ENCODE measurements around the gene NPIPA3.
"Not testable (repeated sequence)": the region's sequence is repeated elsewhere in the genome, so short reads cannot be mapped to it uniquely, and the experiment has no call there.

NPIPA3 gene

DNA sequence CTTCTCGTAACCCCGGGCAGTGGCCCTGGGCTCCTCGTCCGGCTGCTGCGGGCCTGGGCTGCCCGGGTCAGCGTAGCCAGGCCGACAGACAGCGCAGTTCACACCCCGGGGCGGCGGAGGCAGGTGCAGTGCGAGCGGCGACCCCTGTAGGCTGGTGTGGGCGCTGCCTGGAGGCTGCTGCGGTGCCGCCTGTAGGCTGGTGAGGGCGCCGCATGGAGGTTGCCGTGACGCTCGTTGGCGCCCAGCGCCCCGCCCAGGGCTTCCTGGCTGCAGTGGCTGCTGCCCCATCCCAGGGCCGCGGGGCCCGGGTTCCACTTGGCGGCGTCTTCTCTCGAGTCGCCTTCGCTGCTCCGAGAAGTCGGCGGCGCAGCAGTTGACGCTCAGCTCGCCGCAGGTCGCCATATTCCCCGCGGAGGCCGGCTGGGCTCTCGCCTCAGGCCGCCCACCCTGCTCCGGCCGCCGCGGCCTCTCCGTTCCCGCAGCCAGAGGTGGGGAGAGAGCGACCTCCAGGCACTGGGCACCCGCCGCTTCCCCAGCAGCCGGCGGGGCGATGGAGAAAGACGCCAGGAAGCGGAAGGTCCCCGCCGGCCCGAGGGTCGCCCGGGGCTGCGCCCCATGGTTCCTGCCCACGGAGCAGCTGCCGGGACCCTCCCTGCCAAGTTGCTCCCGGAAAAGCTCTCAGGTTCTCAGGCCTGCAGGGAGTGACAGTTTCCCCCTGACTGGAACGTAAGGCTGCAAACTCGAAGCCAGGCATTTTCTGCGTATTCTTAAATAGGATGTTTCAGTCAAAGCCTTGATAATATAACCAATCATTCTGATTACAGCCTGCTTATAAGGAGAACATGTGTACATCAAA, at the start of gene NPIPA3:
TSS of gene NPIPA3 (plus strand) at position 256 of the 856 bp plus-strand sequence. CDS start 5,533 bp downstream, outside the sequence.
- not testable (repeated sequence) for DNase-seq

DNA sequence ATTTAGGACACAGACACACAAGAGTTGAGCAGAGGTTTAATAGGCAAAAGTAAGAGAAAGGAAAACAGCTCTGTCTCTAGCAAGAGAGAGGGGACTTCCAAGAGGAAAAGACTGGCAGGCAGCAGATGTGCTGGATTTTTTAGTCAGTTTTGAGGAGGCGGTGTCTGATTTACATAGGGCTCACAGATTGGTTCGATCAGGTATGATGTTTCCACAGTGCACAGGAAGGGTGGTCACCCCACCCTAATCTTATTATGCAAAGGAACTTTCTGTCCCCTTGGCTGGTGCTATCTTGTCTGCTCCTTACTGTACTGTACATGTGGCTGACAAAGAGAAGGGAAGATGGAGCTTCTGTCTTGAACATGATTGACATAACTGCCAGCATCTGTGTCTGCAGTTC, 45.1 kb upstream of the NPIPA3 start:
- peak; percentile 59 for DNase-seq

DNA sequence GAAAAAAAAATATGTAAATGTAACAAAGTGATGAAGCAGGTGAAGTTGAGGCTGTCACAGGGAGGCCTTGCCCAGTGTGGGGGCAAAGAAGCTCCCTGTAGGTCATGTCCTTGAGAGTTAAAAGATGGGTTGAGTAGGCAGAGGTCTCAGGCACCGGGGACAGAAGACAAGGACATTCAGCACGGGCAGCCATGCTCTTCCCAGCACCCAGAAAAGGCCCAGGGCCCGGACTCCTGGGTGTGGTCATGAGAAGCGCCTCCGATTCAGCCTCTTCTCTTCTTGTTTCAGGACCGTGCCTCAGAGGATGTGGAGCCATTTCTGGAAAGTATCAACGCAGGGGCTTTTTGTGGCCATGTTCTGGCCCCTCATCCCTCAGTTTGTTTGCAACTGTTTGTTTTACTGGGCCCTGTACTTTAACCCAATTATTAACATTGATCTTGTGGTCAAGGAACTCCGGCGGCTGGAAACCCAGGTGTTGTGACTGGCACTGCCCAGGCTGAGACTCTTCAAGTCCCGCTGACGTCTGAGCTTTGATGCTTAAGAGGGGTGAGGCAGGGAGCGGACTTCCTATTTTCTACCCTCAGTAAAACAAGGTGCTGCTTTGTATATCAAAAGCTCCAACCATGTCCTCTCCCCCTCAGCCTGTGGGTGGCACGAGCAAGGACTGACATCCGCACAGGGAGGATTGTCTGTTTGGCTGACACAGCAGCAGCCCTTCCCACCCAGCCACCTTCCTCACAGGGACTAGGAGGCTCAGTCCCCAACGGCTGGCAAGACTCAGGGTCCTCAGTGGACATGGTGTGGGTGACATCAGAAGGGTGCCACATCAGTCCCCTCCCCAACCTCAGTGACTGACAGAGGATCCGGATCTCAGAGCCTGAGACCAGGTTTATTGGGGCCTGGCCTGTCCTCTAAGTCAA, 35.6 kb upstream of the NPIPA3 start:
- no peak for DNase-seq

DNA sequence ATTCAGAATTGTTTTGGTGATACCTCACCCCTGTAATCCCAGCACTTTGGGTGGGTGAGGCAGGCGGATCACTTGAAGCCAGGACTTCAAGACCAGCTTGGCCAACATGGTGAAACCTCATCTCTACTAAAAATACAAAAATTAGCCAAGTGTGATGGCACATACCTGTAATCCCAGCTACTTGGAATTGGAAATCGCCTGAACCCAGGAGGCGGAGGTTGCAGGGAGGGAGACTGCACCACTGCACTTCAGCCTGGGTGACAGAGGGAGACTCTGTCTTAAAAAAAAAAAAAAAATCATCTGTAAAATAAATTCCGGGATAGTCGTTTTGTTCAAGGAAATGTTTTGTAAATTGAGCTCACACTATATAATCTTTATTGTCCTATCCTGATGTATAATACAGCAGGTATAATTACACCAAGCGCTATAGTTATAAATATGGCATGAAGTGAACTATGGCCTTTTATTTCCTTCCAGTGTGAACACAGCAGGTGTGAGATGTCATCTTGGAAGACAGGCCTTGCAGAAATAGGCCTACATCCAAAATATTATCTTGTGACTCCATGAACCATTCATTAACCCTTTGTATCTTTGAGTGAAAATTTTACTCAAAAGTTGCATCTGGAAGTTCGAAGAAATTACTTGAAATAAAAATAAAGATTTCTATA, 34.5 kb upstream of the NPIPA3 start:
- no peak for DNase-seq

DNA sequence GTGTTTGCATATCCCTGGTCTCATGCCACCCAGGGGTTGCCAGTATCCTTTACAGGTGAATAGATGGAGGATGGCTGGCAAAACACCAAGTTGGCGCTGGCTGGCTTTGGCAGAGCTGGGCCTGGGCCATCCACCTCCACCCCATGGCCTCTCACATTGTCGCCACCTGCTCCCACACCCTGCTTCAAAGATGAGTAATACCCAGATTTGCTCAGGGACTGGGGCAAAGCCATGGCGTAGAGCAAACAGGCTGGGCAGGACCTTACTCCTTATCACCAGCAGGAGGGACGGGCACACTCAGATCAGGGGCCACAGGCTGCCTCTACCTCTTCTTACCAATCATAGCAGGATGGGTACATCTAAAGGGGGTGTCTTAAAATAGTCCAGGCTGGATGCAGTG, 33.4 kb upstream of the NPIPA3 start:
- no peak for DNase-seq

DNA sequence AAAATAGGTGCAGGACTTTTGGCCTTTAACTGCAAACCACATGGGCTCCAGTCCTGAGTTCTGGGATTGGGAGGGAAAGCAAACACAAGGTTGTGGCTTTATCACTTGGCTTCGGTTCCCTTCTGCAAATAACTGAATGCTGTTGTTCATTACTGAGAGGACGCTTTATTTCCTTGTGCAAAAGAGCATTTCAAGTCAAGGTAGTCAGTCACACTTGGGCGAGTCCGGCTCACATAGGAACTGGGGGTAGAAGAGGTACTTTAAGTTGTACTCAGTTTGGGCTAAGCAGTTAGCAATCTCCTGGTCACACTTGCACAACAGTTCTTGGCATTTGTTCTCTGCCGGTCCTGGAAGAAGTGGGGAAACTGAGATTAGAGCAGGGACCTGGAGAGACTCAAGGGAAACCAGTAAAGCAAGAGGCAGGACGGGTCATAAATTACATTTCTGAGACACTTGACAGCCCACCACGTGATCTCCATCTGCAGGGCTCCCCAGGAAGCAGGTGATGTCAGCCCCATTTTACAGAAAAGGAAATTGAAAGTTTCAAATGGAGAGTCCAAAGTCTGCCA, 30.7 kb upstream of the NPIPA3 start:
- no peak for DNase-seq

DNA sequence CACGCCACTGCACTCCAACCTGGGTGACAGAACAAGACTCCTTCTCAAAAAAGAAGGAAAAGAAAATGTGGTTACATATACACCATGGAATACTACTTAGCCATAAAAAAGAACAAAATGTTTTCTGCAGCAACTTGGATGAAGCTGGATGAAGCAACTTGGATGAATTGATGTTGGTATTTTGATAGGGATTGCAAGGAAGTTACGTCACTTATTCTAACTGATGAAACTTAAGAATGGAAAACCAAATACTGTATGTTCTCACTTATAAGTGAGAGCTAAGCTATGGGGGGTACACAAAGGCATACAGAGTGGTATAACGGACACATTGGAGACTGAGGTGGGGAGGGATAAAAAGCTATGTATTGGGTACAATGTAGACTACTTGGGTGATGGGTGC, 26.6 kb upstream of the NPIPA3 start:
- DNase-seq, result no peak

DNA sequence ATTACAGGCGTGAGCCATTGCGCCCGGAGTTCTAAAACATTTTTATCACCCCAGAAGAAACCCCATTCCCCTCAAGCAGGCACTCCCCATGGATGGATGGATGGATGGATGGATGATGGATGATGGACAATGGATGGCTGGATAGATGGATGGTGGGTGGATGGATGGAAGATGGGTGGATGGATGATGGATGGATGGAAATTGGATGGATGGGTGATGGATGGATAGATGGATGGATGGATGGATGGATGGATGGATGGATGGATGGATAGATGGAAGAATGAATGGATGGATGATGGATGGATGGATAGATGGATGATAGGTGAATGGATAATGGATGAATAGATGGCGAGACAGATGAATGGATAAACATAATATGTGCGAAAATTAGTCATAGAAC, 25.6 kb upstream of the NPIPA3 start:
- no peak for DNase-seq

DNA sequence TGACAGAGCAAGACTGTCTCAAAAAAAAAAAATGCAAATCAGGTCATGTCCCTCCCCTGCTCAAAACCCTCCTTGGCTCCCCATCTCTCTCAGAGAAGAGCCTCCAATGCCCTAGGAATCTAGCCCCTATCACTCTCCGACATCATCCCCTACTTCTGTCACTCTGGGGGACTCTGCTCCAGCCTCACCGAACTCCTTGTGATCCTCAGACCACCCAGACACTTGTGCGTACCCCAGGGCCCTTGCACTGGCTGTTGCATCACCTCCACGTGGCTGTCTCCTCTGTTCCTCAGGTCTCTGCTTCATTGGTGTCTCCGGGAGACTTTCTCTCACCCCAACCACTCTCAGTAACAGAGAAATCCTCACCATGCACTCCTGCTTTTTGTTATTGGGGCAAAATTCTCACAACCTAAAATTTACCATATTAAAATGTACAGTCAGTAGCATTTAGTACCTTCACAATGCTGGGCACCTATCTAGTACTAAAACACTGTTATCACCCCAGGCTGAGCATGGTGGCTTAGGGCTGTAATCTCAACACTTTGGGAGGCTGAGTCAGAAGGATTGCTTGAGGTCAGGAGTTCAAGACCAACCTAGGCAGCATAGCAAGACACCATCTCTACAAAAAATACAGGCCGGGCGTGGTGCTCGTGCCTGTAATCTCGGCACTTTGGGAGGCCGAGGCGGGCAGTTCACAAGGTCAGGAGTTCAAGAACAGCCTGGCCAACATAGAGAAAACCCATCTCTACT, 24.3 kb upstream of the NPIPA3 start:
- DNase-seq, result no peak

DNA sequence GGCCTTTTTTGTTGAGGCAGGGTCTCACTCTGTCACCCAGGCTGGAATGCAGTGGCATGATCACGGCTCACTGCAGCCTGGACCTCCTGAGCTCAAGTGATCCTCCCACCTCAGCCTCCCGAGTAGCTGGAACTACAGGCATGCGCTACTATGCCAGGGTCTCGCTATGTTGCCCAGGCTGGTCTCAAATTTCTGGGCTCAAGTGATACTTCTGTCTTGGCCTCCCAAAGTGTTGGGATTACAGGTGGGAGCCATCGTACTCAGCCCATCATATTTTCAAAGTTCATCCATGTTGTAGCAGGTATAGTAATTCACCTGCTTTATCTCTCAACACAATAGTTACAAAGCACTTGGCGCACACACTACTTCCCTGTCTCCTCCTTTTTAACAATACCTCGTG, 22.8 kb upstream of the NPIPA3 start:
- DNase-seq, result not testable (repeated sequence)

DNA sequence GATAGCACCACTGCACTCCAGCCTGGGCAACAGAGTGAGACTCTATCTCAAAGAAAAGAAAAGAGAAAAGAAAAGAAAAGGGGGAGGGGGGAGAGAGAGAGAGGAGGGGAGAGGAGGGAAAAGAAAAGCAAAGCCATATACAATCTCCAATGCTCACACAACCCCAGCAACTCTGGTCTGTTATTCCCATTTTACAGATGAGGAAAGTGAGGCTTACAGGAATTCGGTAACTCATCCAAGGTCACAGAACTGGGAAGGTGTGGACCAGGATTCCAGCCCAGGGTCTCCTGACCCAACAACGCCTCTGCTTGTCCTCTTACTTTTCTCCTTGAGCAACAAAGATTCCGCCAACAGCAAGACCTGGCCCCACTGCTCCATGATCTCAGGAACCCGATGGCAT, 22.1 kb upstream of the NPIPA3 start:
- DNase-seq, result no peak

DNA sequence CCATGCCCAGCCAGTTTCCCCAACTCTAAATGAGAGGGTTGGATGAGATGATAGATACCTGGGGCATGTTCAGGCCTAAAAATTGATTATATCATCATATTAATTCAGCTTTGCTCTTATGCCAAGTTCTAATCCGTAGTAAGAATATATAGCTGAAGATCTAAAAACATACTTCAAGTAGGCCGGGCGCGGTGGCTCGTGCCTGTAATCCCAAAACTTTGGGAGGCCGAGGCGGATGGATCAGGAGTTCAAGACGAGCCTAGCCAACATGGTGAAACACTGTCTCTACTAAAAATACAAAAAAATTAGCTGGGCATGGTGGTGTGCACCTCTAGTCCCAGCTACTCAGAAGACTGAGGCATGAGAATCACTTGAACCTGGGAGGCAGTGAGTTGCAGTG, 21.1 kb upstream of the NPIPA3 start:
- DNase-seq, result no peak

DNA sequence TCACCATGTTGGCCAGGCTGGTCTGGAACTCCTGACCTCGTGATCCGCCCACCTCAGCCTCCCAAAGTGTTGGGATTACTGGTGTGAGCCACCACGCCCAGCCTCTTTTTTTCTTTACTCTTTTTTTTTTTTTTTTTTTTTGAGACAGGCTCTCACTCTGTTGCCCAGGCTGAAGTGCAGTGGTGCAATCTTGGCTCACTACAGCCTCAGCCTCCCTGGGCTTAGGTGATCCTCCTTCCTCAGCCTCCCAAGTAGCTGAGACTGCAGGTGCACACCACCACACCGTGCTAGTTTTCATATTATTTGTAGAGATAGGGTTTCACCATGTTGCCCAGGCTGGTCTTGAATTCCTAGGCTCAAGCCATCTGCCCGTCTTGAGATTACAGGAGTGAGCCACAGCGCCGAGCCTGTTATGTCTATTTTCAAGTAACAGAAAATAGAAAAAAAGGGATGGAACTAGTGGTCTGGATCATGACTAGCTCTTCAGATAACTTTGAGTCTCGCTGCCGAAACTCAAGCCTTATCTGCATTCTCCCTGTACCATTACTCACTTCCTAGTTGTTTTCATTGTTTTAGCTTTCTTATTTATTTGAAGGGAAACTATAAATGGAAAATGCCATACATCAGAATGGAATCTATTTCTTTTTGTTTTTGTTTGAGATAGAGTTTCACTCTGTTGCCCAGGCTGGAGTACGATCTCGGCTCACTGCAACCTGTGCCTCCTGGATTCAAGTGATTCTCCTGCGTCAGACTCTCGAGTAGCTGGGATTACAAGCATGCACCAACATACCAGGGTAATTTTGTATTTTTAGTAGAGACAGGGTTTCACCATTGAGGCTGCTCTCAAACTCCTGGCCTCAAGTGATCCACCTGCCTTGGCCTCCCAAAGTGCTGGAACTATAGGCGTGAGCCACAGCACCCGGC, 17.1 kb upstream of the NPIPA3 start:
- DNase-seq, result not testable (repeated sequence)

DNA sequence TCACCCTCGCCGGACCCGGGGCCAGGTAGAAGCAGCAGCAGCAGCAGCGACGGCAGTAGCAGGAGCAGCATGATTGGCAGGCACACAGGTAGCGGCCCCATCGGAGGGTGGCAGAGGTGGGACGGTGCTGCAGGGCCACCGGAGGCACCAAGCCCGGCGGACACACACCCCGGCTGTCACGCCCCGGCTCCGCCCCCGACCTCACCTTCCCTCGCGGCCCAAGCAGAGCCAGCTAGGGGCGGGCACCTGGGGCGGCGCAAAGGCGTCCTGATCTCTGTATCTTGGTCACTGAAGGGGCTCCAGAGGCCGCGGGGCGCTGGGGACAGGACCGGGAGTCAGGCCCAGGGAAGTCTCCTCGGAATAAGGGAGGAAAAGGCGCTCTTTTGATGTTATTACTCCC, 9.1 kb upstream of the NPIPA3 start, which contains the start of gene PLA2G10:
TSS of gene PLA2G10 (minus strand) at position 180 of the 400 bp plus-strand sequence. CDS start at position 101, 79 bp downstream.
- DNase-seq, result not testable (repeated sequence)

DNA sequence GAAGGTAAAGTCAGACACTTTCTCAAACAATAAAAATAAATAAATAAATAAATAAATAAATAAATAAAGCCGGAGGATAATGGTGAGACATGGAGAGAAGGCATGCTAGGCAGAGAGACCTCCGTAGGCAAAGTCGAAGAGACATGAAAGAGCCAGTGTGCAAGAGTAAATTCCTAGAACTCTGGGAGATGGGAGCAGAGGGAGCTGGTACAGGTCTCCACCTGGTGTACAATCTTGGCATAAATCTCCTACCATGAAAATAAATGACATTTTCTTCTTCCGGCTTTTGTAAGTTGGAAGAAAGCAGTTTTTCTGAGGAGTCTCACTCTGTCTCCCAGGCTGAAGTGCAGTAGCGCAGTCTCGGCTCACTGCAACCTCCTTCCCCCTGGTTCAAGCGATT, 1.4 kb upstream of the NPIPA3 start:
- DNase-seq, result not testable (repeated sequence)

DNA sequence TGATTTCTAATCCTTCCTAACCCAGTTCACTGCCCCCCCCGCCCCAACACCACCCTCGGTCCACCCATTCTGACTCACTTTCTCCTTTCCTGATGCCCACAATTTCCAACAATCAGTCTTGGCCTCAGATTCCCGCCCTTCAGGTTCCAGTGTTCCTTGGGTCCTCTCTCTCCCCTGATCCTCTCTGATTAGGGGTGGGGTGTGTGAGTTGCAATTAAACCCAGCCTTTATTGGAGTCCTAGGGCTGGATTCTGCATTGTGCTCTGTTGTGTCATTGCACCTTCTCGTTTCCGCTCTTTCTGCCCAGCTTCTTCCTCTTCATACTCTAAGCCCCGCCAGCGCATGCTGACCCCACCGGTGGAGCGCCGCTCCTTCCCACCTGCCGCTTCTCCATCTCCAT, 539 bp upstream of the NPIPA3 start:
- not testable (repeated sequence) for DNase-seq

DNA sequence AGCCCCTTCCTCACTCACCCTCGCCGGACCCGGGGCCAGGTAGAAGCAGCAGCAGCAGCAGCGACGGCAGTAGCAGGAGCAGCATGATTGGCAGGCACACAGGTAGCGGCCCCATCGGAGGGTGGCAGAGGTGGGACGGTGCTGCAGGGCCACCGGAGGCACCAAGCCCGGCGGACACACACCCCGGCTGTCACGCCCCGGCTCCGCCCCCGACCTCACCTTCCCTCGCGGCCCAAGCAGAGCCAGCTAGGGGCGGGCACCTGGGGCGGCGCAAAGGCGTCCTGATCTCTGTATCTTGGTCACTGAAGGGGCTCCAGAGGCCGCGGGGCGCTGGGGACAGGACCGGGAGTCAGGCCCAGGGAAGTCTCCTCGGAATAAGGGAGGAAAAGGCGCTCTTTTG, 30.0 kb downstream of the NPIPA3 start:
- DNase-seq, result not testable (repeated sequence)

DNA sequence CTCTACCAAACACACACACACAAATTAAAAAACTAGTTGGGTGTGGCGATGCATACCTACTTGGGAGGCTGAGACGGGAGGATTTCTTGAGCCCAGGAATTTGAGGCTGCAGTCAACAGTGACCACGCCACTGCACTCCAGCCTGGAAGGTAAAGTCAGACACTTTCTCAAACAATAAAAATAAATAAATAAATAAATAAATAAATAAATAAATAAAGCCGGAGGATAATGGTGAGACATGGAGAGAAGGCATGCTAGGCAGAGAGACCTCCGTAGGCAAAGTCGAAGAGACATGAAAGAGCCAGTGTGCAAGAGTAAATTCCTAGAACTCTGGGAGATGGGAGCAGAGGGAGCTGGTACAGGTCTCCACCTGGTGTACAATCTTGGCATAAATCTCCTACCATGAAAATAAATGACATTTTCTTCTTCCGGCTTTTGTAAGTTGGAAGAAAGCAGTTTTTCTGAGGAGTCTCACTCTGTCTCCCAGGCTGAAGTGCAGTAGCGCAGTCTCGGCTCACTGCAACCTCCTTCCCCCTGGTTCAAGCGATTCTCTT, 37.7 kb downstream of the NPIPA3 start:
- not testable (repeated sequence) for DNase-seq

DNA sequence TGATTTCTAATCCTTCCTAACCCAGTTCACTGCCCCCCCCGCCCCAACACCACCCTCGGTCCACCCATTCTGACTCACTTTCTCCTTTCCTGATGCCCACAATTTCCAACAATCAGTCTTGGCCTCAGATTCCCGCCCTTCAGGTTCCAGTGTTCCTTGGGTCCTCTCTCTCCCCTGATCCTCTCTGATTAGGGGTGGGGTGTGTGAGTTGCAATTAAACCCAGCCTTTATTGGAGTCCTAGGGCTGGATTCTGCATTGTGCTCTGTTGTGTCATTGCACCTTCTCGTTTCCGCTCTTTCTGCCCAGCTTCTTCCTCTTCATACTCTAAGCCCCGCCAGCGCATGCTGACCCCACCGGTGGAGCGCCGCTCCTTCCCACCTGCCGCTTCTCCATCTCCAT, 38.6 kb downstream of the NPIPA3 start:
- DNase-seq, result not testable (repeated sequence)
